Measurements from ENCODE around the gene HPS4. TPM values are rescaled to one million over a fixed set of nuclear protein-coding genes. Genes with fewer than 3 reads are reported as not detected.

Gene HPS4
- polyA plus RNA-seq, 1 of the 3 experiments (the other 2 are of a cell fraction): 22.5 TPM

DNA sequence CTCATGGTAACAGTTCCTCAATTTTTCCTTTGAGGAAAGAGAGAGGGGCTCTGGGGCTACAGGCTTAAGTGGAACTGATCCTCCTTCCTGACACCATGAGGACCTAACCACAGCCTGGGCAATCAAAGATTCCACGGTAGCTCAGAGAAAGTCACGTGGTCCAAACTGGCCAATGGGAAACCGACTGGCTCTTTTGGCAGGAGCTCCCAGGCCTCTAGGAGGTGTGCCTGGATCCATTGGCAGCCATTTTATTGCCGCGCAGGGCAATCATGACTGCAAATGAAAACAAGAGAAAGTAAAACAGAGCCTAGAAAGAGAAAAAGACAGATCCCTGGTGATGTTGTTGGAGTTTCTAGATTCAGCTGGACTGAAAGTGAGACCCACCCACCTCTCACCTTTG is 81.9 kb downstream of the HPS4 start:
- Histone ChIP-seq H3K9me2 (no peaks in the 10 kb centered on the region), H2AFZ (ENCODE audit: low read depth) (no peak overlapping the region), H3K27me3 (ENCODE audit: insufficient read depth) (no peaks in the 10 kb centered on the region; the same call in 1 of the 2 replicates), H3K9me3 (no peaks in the 10 kb centered on the region), H3K9ac (no peak overlapping the region), H3F3A (replicated peaks; ENCODE audit: insufficient read depth) (no peaks in the 10 kb centered on the region), H3K36me3 (replicated peaks in 1 of 2; ENCODE audit: control insufficient read depth in 1 of 2, insufficient read depth in 2 of 2, low read length in 1 of 2) (no peaks in the 10 kb centered on the region), H3K4me3 (ENCODE audit: low read depth in 2 of 2, low read length in 1 of 2) (no peak overlapping the region), H3K4me1 (ENCODE audit: control insufficient read depth in 1 of 2, insufficient read depth in 2 of 2, low read depth in 1 of 2, low read length in 1 of 2) (peaks cover 4 to 7% of the 10 kb centered on the region in 2 experiments; a peak in 1 of 4 replicates), H3K27ac (ENCODE audit: low read depth in 2 of 2, low read length in 1 of 2) (no peak overlapping the region), H4K20me1 (ENCODE audit: insufficient read depth) (no peaks in the 10 kb centered on the region), H3K4me2 (no peak overlapping the region), H3K79me2 (ENCODE audit: insufficient read depth) (no peaks in the 10 kb centered on the region)
- TF ChIP-seq GABPA (IDR thresholded peaks at IDR 0.05; ENCODE audit: low read depth) (no peak), SMC3 (IDR thresholded peaks at IDR 0.05; ENCODE audit: low read depth, low read length) (no peak), CHD2 (IDR thresholded peaks at IDR 0.05; ENCODE audit: low read length, partially characterized antibody) (no peak), TAF1 (IDR thresholded peaks at IDR 0.05; ENCODE audit: borderline replicate concordance, low read depth, low read length) (no peak), EP300 (IDR thresholded peaks at IDR 0.05; ENCODE audit: borderline replicate concordance in 1 of 2, low read depth in 1 of 2, low read length in 1 of 2) (no peak), YY1 (IDR thresholded peaks at IDR 0.05; ENCODE audit: low read depth) (no peak), POLR2AphosphoS5 (IDR thresholded peaks at IDR 0.05; ENCODE audit: low read depth, low read length) (no peak), RAD21 (IDR thresholded peaks at IDR 0.05; ENCODE audit: low read length) (no peak), FOXJ3 (CRISPR knock-in tag; IDR thresholded peaks at IDR 0.05) (no peak), SIN3A (IDR thresholded peaks at IDR 0.05; ENCODE audit: borderline replicate concordance, low read depth, low read length) (no peak), ELF1 (IDR thresholded peaks at IDR 0.05) (no peak)
- TF ChIP-seq, protein P1, sequence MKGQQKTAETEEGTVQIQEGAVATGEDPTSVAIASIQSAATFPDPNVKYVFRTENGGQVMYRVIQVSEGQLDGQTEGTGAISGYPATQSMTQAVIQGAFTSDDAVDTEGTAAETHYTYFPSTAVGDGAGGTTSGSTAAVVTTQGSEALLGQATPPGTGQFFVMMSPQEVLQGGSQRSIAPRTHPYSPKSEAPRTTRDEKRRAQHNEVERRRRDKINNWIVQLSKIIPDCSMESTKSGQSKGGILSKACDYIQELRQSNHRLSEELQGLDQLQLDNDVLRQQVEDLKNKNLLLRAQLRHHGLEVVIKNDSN (IDR thresholded peaks at IDR 0.05; ENCODE audit: borderline replicate concordance, low read depth): no peak
- TF ChIP-seq, protein P2, sequence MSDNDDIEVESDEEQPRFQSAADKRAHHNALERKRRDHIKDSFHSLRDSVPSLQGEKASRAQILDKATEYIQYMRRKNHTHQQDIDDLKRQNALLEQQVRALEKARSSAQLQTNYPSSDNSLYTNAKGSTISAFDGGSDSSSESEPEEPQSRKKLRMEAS (IDR thresholded peaks at IDR 0.05; ENCODE audit: low read depth): no peak
- TF ChIP-seq, protein P3, sequence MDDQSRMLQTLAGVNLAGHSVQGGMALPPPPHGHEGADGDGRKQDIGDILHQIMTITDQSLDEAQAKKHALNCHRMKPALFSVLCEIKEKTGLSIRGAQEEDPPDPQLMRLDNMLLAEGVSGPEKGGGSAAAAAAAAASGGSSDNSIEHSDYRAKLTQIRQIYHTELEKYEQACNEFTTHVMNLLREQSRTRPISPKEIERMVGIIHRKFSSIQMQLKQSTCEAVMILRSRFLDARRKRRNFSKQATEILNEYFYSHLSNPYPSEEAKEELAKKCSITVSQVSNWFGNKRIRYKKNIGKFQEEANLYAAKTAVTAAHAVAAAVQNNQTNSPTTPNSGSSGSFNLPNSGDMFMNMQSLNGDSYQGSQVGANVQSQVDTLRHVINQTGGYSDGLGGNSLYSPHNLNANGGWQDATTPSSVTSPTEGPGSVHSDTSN (IDR thresholded peaks at IDR 0.05): no peak
- TF ChIP-seq, protein P4, sequence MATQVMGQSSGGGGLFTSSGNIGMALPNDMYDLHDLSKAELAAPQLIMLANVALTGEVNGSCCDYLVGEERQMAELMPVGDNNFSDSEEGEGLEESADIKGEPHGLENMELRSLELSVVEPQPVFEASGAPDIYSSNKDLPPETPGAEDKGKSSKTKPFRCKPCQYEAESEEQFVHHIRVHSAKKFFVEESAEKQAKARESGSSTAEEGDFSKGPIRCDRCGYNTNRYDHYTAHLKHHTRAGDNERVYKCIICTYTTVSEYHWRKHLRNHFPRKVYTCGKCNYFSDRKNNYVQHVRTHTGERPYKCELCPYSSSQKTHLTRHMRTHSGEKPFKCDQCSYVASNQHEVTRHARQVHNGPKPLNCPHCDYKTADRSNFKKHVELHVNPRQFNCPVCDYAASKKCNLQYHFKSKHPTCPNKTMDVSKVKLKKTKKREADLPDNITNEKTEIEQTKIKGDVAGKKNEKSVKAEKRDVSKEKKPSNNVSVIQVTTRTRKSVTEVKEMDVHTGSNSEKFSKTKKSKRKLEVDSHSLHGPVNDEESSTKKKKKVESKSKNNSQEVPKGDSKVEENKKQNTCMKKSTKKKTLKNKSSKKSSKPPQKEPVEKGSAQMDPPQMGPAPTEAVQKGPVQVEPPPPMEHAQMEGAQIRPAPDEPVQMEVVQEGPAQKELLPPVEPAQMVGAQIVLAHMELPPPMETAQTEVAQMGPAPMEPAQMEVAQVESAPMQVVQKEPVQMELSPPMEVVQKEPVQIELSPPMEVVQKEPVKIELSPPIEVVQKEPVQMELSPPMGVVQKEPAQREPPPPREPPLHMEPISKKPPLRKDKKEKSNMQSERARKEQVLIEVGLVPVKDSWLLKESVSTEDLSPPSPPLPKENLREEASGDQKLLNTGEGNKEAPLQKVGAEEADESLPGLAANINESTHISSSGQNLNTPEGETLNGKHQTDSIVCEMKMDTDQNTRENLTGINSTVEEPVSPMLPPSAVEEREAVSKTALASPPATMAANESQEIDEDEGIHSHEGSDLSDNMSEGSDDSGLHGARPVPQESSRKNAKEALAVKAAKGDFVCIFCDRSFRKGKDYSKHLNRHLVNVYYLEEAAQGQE (IDR thresholded peaks at IDR 0.05; ENCODE audit: low read depth, low read length): no peak
- ChIA-PET POLR2A (interaction anchor here (0.7 kb wide), 1 partner anchor 101 kb away, joined by 3 read pairs; no protein-coding TSS in a partner anchor), CTCF (interaction anchor here (1.2 to 7.3 kb wide), 3 partner anchors 60 to 101 kb away, joined by 3 to 62 read pairs (median 3); no protein-coding TSS in a partner anchor)
- WGBS (ENCODE audit: low lambda C conversion rate): 64% methylated on average over 5 of the region's 5 CpGs
- DNase-seq: no peak

Other genes with a start within 250 kb of the HPS4 start
- 2.1 and 2.2 TPM in 2 replicates for gene ASPHD2, start 54.5 kb downstream of the HPS4 start, polyA plus RNA-seq (2012; rRNA removed)
- gene SRRD, start 94 bp upstream of the HPS4 start, polyA plus RNA-seq (2012; rRNA removed): 12.9 and 18.0 TPM in 2 replicates
- gene TFIP11, start 28.7 kb upstream of the HPS4 start, polyA plus RNA-seq (2012; rRNA removed): 32.8 and 37.5 TPM in 2 replicates
- 52.3 and 58.4 TPM in 2 replicates for gene TPST2, start 106.3 kb upstream of the HPS4 start, polyA plus RNA-seq (2012; rRNA removed)
- 0.05 TPM in 1 of 2 replicates, not detected in the other for gene CRYBB1, start 134.2 kb upstream of the HPS4 start, polyA plus RNA-seq (2012; rRNA removed)
- not detected in 2 replicates for gene CRYBA4, start 138.2 kb upstream of the HPS4 start, polyA plus RNA-seq (2012; rRNA removed)
- 5.4 and 10.4 TPM in 2 replicates for gene MIAT, start 173.8 kb upstream of the HPS4 start, polyA plus RNA-seq (2012; rRNA removed)

Measured in SK-N-SH (cell line).